Activated T-cell treated with anti-CD3 and anti-CD28 coated beads, Interleukin-2, amount 50 U/mL, for 72 hours (primary cell): ENCODE results near the gene CFAP210. TPM values are rescaled to one million over a fixed set of nuclear protein-coding genes. Genes with fewer than 3 reads are reported as not detected.

Experiments used
- ATAC-seq, 2 donors: fragments of 150-1000 bp; cut with Tn5 transposase; replicated peaks in 1 of 2; 2 replicates each; pipeline ENCODE4 v1.10.0; 2021; ENCODE audit warnings: moderate library complexity in 2 of 2, mild to moderate bottlenecking in 1 of 2
- DNase-seq, 2 donors: peaks; one replicate each; pipeline ENCODE4 v3.0.0; 2021 to 2022; ENCODE audit warnings: mixed read lengths in 1 of 2
- H3K27ac Mint-ChIP-seq: one replicate; pipeline ENCODE4 v1.8.0; 2022; ENCODE audit warnings: mild to moderate bottlenecking, moderate library complexity, mixed read lengths
- H3K27me3 Mint-ChIP-seq: one replicate; pipeline ENCODE4 v1.8.0; 2022; ENCODE audit warnings: low read depth, mixed read lengths
- H3K36me3 Mint-ChIP-seq, 2 donors: one replicate each; pipeline ENCODE4 v1.8.0; 2022; ENCODE audit warnings: mixed read lengths in 2 of 2, mild to moderate bottlenecking in 1 of 2; ENCODE audit not compliant: insufficient read depth in 2 of 2
- H3K4me1 Mint-ChIP-seq: one replicate; pipeline ENCODE4 v1.8.0; 2022; ENCODE audit warnings: low read depth, mixed read lengths
- H3K4me3 Mint-ChIP-seq, 2 donors: one replicate each; pipeline ENCODE4 v1.8.0; 2022; ENCODE audit warnings: mild to moderate bottlenecking in 2 of 2, mixed read lengths in 2 of 2, moderate library complexity in 2 of 2
- H3K9me3 Mint-ChIP-seq, 2 donors: one replicate each; pipeline ENCODE4 v1.8.0; 2022; ENCODE audit warnings: mixed read lengths in 2 of 2
- total RNA-seq, 2 donors: library from RNA; stranded (reverse); gene quantifications; one replicate each; pipeline ENCODE4 v1.2.3, GENCODE V29; 2022

The CFAP210 gene
- total RNA-seq, 2 donors from 2014 or later, result 0.22 TPM; not detected in 1

- Mint-ChIP-seq H3K27me3 (no peaks in the 10 kb centered on the region), H3K4me1 (no peaks in the 10 kb centered on the region), H3K9me3 (no peaks in the 10 kb centered on the region), H3K4me3 (no peak overlapping the region), H3K27ac (no peak overlapping the region), H3K36me3 (no peaks in the 10 kb centered on the region)
- DNase-seq (no peak), ATAC-seq (no peak)
Measured at GRCh38 chr2:169718930-169719504, 24.8 kb upstream of the CFAP210 start.

GRCh38 chr2:169717691-169718063, 23.5 kb upstream of the CFAP210 start:
- ATAC-seq (no peak), DNase-seq (no peak)
- Mint-ChIP-seq H3K27me3 (no peaks in the 10 kb centered on the region), H3K27ac (peak overlapping the region; percentile 20), H3K9me3 (no peaks in the 10 kb centered on the region), H3K4me1 (no peaks in the 10 kb centered on the region), H3K4me3 (no peak overlapping the region), H3K36me3 (no peaks in the 10 kb centered on the region)

- H3K9me3 Mint-ChIP-seq, result no peaks in the 10 kb centered on the region
Measured at GRCh38 chr2:169716938-169717690, 22.9 kb upstream of the CFAP210 start.

GRCh38 chr2:169716238-169716886, 22.2 kb upstream of the CFAP210 start:
- no peaks in the 10 kb centered on the region for H3K4me1 Mint-ChIP-seq

More at GRCh38 chr2:169716938-169717690, 22.9 kb upstream of the CFAP210 start:
- H3K4me1 Mint-ChIP-seq, result no peaks in the 10 kb centered on the region
- no peak for ATAC-seq
- H3K27ac Mint-ChIP-seq, result no peak overlapping the region
- no peaks in the 10 kb centered on the region for H3K36me3 Mint-ChIP-seq
- no peak for DNase-seq
- no peaks in the 10 kb centered on the region for H3K27me3 Mint-ChIP-seq
- no peak overlapping the region for H3K4me3 Mint-ChIP-seq

GRCh38 chr2:169715379-169716237, 21.4 kb upstream of the CFAP210 start:
- ATAC-seq (no peak), DNase-seq (no peak)
- H3K36me3 Mint-ChIP-seq, result no peaks in the 10 kb centered on the region
- H3K9me3 Mint-ChIP-seq, result no peaks in the 10 kb centered on the region
- H3K27ac Mint-ChIP-seq, result no peak overlapping the region
- no peak overlapping the region for H3K4me3 Mint-ChIP-seq
- H3K27me3 Mint-ChIP-seq, result no peaks in the 10 kb centered on the region
- H3K4me1 Mint-ChIP-seq, result no peaks in the 10 kb centered on the region

More at GRCh38 chr2:169716238-169716886, 22.2 kb upstream of the CFAP210 start:
- Mint-ChIP-seq H3K27me3 (no peaks in the 10 kb centered on the region), H3K9me3 (no peaks in the 10 kb centered on the region), H3K27ac (no peak overlapping the region), H3K4me3 (no peak overlapping the region), H3K36me3 (no peaks in the 10 kb centered on the region)
- no peak for ATAC-seq
- DNase-seq, result no peak

GRCh38 chr2:169714699-169715098, 20.5 kb upstream of the CFAP210 start:
- Mint-ChIP-seq H3K27me3 (no peaks in the 10 kb centered on the region), H3K9me3 (no peaks in the 10 kb centered on the region), H3K4me3 (no peak overlapping the region), H3K4me1 (no peaks in the 10 kb centered on the region), H3K27ac (no peak overlapping the region), H3K36me3 (no peaks in the 10 kb centered on the region)
- DNase-seq (no peak), ATAC-seq (no peak)

- no peaks in the 10 kb centered on the region for H3K36me3 Mint-ChIP-seq
- no peaks in the 10 kb centered on the region for H3K9me3 Mint-ChIP-seq
- H3K27ac Mint-ChIP-seq, result no peak overlapping the region
- H3K4me3 Mint-ChIP-seq, result no peak overlapping the region
- DNase-seq (no peak), ATAC-seq (no peak)
- no peaks in the 10 kb centered on the region for H3K27me3 Mint-ChIP-seq
- H3K4me1 Mint-ChIP-seq, result no peaks in the 10 kb centered on the region
Measured at GRCh38 chr2:169713331-169713730, 19.1 kb upstream of the CFAP210 start.

GRCh38 chr2:169712791-169713227, 18.6 kb upstream of the CFAP210 start:
- ATAC-seq (no peak), DNase-seq (no peak)
- Mint-ChIP-seq H3K9me3 (no peaks in the 10 kb centered on the region), H3K4me3 (no peak overlapping the region), H3K36me3 (no peaks in the 10 kb centered on the region), H3K27ac (no peak overlapping the region), H3K27me3 (no peaks in the 10 kb centered on the region), H3K4me1 (no peaks in the 10 kb centered on the region)

GRCh38 chr2:169711751-169712509, 17.7 kb upstream of the CFAP210 start:
- Mint-ChIP-seq H3K27me3 (no peaks in the 10 kb centered on the region), H3K9me3 (no peaks in the 10 kb centered on the region), H3K4me3 (no peak overlapping the region), H3K27ac (no peak overlapping the region), H3K36me3 (no peaks in the 10 kb centered on the region), H3K4me1 (no peaks in the 10 kb centered on the region)
- no peak for ATAC-seq
- no peak for DNase-seq

GRCh38 chr2:169709981-169710380, 15.8 kb upstream of the CFAP210 start:
- no peaks in the 10 kb centered on the region for H3K36me3 Mint-ChIP-seq
- H3K4me1 Mint-ChIP-seq, result no peaks in the 10 kb centered on the region
- no peaks in the 10 kb centered on the region for H3K27me3 Mint-ChIP-seq
- no peaks in the 10 kb centered on the region for H3K9me3 Mint-ChIP-seq
- H3K4me3 Mint-ChIP-seq, result no peak overlapping the region
- ATAC-seq (no peak), DNase-seq (no peak)
- no peak overlapping the region for H3K27ac Mint-ChIP-seq

GRCh38 chr2:169709331-169709730, 15.1 kb upstream of the CFAP210 start:
- no peaks in the 10 kb centered on the region for H3K9me3 Mint-ChIP-seq
- H3K4me1 Mint-ChIP-seq, result no peaks in the 10 kb centered on the region
- DNase-seq (no peak), ATAC-seq (no peak)
- H3K36me3 Mint-ChIP-seq, result no peaks in the 10 kb centered on the region
- H3K27ac Mint-ChIP-seq, result no peak overlapping the region
- no peaks in the 10 kb centered on the region for H3K27me3 Mint-ChIP-seq
- no peak overlapping the region for H3K4me3 Mint-ChIP-seq

- Mint-ChIP-seq H3K4me1 (no peaks in the 10 kb centered on the region), H3K4me3 (no peak overlapping the region), H3K36me3 (no peaks in the 10 kb centered on the region), H3K27ac (no peak overlapping the region), H3K27me3 (no peaks in the 10 kb centered on the region), H3K9me3 (no peaks in the 10 kb centered on the region)
- ATAC-seq (no peak), DNase-seq (no peak)
Measured at GRCh38 chr2:169707626-169708025, 13.4 kb upstream of the CFAP210 start.
